Measurements from ENCODE around the gene CD180. TPM values are rescaled to one million over a fixed set of nuclear protein-coding genes. Genes with fewer than 3 reads are reported as not detected.

Gene CD180
- total RNA-seq, 1 experiment from 2014 or later, result not detected

DNA sequence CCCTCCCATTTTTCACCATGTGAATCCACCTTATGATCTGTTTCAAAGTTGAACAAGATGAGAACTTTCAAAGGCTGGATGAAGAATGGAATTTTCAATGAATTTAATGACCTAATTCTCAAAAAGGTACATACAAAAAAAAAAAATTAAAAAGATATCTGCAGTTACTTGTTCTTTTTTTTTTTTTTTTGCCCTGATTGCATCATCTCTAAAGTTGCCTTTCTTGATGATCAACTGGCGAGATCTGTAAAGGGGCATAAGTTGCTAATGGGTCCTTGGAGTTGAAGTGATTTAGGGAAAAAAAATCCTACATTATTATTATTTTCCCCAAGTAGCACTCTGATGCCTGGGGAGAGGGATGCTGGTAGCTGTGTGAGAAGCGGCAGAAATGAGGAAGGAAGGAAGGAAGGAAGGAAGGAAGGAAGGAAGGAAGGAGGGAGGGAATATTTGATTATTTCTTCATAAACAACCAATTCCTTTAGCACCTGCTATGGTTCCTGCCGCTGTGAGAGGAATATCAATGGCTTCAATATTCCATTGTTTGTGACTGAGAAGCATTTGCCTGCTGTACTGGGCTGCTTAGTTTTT is 48.8 kb upstream of the CD180 start:
- ATAC-seq, result no peak
- no peak for DNase-seq (ENCODE audit: low read depth, low spot score)
- TF ChIP-seq YY1 (IDR thresholded peaks at IDR 0.05; ENCODE audit: extremely low read depth, insufficient replicate concordance, low read depth, low read length) (no peak), CBX3 (IDR thresholded peaks at IDR 0.05; ENCODE audit: low read depth) (no peak), POLR2AphosphoS5 (IDR thresholded peaks at IDR 0.05; ENCODE audit: low read depth, low read length) (no peak), CEBPB (IDR thresholded peaks at IDR 0.05; ENCODE audit: low read depth) (no peak), EGR1 (IDR thresholded peaks at IDR 0.05; ENCODE audit: low read depth) (no peak), SP1 (IDR thresholded peaks at IDR 0.05; ENCODE audit: low read depth) (no peak), JUND (IDR thresholded peaks at IDR 0.05) (no peak), ZNF274 (IDR thresholded peaks at IDR 0.05; ENCODE audit: low read depth, low read length) (no peak)
- TF ChIP-seq, protein P1, sequence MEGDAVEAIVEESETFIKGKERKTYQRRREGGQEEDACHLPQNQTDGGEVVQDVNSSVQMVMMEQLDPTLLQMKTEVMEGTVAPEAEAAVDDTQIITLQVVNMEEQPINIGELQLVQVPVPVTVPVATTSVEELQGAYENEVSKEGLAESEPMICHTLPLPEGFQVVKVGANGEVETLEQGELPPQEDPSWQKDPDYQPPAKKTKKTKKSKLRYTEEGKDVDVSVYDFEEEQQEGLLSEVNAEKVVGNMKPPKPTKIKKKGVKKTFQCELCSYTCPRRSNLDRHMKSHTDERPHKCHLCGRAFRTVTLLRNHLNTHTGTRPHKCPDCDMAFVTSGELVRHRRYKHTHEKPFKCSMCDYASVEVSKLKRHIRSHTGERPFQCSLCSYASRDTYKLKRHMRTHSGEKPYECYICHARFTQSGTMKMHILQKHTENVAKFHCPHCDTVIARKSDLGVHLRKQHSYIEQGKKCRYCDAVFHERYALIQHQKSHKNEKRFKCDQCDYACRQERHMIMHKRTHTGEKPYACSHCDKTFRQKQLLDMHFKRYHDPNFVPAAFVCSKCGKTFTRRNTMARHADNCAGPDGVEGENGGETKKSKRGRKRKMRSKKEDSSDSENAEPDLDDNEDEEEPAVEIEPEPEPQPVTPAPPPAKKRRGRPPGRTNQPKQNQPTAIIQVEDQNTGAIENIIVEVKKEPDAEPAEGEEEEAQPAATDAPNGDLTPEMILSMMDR (IDR thresholded peaks at IDR 0.05 in 2 of 3, conservative IDR thresholded peaks at IDR 0.05 in 1 of 3; ENCODE audit: borderline replicate concordance in 1 of 3, insufficient read depth in 1 of 3, low read depth in 2 of 3, low read length in 2 of 3), result no peak
- TF ChIP-seq, protein P2, sequence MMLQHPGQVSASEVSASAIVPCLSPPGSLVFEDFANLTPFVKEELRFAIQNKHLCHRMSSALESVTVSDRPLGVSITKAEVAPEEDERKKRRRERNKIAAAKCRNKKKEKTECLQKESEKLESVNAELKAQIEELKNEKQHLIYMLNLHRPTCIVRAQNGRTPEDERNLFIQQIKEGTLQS (IDR thresholded peaks at IDR 0.05), result no peak
- TF ChIP-seq, protein P3, sequence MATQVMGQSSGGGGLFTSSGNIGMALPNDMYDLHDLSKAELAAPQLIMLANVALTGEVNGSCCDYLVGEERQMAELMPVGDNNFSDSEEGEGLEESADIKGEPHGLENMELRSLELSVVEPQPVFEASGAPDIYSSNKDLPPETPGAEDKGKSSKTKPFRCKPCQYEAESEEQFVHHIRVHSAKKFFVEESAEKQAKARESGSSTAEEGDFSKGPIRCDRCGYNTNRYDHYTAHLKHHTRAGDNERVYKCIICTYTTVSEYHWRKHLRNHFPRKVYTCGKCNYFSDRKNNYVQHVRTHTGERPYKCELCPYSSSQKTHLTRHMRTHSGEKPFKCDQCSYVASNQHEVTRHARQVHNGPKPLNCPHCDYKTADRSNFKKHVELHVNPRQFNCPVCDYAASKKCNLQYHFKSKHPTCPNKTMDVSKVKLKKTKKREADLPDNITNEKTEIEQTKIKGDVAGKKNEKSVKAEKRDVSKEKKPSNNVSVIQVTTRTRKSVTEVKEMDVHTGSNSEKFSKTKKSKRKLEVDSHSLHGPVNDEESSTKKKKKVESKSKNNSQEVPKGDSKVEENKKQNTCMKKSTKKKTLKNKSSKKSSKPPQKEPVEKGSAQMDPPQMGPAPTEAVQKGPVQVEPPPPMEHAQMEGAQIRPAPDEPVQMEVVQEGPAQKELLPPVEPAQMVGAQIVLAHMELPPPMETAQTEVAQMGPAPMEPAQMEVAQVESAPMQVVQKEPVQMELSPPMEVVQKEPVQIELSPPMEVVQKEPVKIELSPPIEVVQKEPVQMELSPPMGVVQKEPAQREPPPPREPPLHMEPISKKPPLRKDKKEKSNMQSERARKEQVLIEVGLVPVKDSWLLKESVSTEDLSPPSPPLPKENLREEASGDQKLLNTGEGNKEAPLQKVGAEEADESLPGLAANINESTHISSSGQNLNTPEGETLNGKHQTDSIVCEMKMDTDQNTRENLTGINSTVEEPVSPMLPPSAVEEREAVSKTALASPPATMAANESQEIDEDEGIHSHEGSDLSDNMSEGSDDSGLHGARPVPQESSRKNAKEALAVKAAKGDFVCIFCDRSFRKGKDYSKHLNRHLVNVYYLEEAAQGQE (IDR thresholded peaks at IDR 0.05; ENCODE audit: low read depth), result no peak
- Histone ChIP-seq H3K4me1 (ENCODE audit: control insufficient read depth in 1 of 2, insufficient read depth in 2 of 2, low read length in 2 of 2) (no peaks in the 10 kb centered on the region), H3K27me3 (ENCODE audit: insufficient read depth, low read length) (no peaks in the 10 kb centered on the region), H3K4me3 (replicated peaks in 1 of 2; ENCODE audit: low read depth in 1 of 2, low read length in 2 of 2) (no peak overlapping the region), H3K36me3 (ENCODE audit: control insufficient read depth in 1 of 2, insufficient read depth in 2 of 2, low read length in 2 of 2) (no peaks in the 10 kb centered on the region), H3K27ac (ENCODE audit: low read depth, low read length) (no peak overlapping the region), H3K9ac (ENCODE audit: low read length) (no peak overlapping the region), H3K79me2 (ENCODE audit: insufficient read depth, low read length) (no peaks in the 10 kb centered on the region), H3K9me2 (ENCODE audit: insufficient read depth) (no peaks in the 10 kb centered on the region), H2AFZ (ENCODE audit: low read depth, low read length, poor library complexity, severe bottlenecking) (no peak overlapping the region), H4K20me1 (ENCODE audit: insufficient read depth) (no peaks in the 10 kb centered on the region), H3K9me3 (ENCODE audit: control insufficient read depth in 1 of 2, insufficient read depth in 1 of 2, low read depth in 1 of 2, low read length in 2 of 2) (no peaks in the 10 kb centered on the region), H3K4me2 (ENCODE audit: low read length) (no peak overlapping the region)
- RAD21 ChIA-PET (ENCODE audit: low non-redundant PET in 1 of 2, low total read pairs in 2 of 2, uncharacterized antibody in 2 of 2, unreplicated experiment in 2 of 2), result interaction anchor here (1.0 to 2.2 kb wide), 3 partner anchors 1007 to 1027 kb away, joined by 4 to 12 read pairs (median 7); no protein-coding TSS in a partner anchor
- CTCF ChIA-PET, result interaction anchor here (0.6 to 3.7 kb wide), 9 partner anchors 10 to 1027 kb away, joined by 3 to 47 read pairs (median 7); no protein-coding TSS in a partner anchor
- POLR2A ChIA-PET, result no interaction called here
- no TSS peak for BruUV-seq (replicated peaks)
- intact Hi-C loops (cut with micrococcal nuclease), result loop anchor here (10.0 kb wide), 2 partner anchors 249 to 1219 kb away; no protein-coding TSS in a partner anchor

All from HCT116 (cell line).